ENCODE results near the gene PLEKHB2.

GRCh38 chr2:131140581-131140980 is 35.4 kb downstream of the PLEKHB2 start:
- TF ChIP-seq CTCF (IDR thresholded peaks at IDR 0.05), result no peak
- no peak for TF ChIP-seq POLR2AphosphoS5 (IDR thresholded peaks at IDR 0.05; ENCODE audit: insufficient read depth in 1 of 2, low read depth in 1 of 2)
